Activated naive CD4-positive, alpha-beta T cell (primary cell): ENCODE data around the gene STKLD1.
"Not testable (repeated sequence)": the region's sequence is repeated elsewhere in the genome, so short reads cannot be mapped to it uniquely, and the experiment has no call there.

Source experiments
- DNase-seq, 4 experiments: peaks; one replicate each; lab custom pipeline; 2025; lab: John Stamatoyannopoulos, UW

Gene STKLD1

DNA sequence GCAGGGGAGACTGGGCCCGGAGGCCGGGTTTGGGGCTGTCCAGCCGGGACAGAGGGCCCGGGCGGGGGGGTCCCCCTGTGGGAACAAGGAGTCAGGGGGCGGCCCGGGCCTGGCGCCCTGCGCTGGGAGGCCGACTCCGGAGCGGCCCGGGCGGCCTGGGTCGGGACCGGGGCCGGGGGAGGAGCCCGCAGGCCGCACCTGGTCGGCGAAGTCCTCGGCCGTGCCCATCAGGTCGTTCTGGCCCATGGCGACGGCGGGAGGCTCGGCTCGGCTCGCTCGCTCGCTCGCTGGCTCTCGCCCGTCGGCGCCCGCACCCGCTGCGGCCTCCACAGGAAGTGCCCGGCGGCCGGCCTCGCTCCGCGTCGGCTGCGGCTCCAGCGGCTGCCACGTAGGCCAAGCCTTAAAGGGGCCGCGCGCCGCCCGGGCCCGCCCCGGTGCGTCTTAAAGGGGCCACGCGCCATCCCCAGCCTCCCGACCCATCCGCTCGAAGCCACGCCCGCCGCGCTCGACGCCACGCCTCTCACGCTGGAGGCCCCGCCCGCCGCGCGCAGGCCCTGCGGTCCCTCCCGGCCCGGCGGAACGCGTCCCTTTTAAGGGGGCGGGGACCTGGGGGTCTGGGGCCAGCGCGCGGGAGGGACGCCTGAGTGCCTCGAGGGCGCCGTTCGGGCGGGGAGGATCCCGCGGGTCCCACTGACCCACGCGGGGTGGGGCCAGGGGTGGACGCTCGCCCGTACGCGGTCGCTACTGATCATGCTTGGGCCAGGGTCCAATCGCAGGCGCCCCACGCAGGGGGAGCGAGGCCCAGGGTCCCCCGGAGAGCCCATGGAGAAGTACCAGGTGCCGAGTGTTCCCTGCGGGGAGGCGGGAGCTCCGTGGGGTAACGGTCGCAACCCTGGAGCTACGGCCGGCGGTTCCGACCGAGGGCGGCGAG lies at the start of gene STKLD1, which contains the start of gene SURF4:
Gene STKLD1 (plus strand): TSS at position 643 of the 931 bp plus-strand sequence. CDS start 108 bp downstream, at position 751.
Gene SURF4 (minus strand): TSS at position 337 of the 931 bp plus-strand sequence. CDS start 91 bp downstream, at position 246.
- DNase-seq: peak; percentile 83 to 93 (median 88)

GRCh38 chr9:133327021-133327420 lies 49.1 kb upstream of the STKLD1 start:
- not testable (repeated sequence) for DNase-seq

DNA sequence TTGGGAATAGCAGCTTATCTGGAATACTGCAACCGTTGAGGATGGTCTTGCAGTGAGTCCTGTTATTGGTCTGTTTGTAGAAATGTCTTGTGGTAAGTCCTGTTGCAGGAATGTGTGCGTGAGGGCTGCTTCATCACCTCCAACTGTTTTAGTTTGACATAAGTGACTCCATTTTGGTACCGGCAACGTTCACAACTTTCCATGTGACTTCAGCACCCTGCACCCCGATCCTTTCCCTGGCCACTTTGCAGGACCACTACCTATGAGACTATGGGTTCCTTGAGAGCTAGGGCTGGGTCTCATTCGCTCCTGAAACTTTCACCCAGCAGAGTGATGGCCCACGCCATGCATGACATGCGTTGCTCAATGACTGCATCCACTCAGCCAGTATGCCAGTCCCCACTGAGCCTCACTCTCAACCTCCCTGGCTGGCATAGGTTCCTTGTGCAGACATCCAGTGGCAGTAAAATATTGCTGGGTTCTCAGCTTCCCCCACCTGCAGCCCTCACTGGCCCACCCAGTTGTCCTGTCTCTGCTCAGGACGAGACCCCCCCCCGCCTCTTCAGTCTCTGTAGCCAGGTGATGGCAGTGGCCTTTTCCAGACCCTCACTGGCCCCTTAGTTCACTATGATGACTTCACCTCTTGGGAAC lies 48.2 kb upstream of the STKLD1 start:
- DNase-seq: no peak

DNA sequence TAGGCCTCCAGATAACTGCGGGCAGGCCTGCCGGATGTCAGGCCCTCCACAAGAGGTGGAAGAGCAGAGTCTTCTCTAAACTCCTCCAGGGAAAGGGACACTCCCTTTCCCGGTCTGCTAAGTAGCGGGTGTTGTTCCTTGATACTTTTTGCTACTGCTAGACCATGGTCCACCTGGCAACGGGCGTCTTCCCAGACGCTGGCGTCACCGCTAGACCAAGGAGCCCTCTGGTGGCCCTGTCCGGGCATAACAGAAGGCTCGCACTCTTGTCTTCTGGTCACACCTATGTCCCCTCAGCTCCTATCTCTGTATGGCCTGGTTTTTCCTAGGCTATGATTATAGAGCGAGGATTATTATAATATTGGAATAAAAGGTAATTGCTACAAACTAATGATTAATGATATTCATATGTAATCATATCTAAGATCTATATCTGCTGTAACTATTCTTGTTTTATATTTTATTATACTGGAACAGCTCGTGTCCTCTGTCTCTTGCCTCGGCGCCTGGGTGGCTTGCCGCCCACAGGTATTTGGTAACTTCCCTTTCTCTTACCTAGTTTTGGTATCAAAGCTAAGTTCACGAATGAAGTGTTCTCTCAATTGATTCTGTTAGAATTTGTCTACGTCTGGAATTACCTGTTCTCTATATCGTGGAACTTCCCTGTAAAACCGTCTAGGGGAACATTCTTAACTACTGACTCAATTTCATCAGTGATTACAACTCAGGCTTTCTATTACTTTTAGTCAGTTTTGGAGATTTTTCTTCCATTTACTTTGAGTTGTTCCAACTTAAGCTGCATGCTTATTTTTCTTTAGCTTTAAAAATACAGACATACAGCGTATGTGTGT lies 46.6 kb upstream of the STKLD1 start:
- not testable (repeated sequence) for DNase-seq

DNA sequence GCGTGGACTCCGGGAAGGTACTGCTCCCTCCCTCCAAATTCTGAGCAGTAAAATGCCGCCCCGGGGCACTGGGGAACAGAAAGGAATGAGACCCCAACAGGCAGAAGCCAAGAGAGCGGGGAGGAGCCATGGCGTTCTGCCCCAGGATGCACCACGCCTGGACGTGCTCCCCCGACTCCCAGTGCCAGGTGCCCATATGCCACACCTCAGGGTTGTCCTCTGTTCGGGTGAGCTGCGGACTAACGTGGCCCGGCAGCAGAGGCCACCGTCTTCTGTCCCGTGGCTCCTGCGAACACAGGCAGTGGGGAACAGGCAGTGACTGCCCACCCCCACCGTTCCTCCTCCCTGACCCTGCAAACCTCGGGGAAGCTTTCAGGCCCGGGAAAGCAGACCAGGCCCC lies 44.9 kb upstream of the STKLD1 start:
- no peak for DNase-seq

- DNase-seq: no peak
Observed at GRCh38 chr9:133331641-133332380, 44.4 kb upstream of the STKLD1 start.

DNA sequence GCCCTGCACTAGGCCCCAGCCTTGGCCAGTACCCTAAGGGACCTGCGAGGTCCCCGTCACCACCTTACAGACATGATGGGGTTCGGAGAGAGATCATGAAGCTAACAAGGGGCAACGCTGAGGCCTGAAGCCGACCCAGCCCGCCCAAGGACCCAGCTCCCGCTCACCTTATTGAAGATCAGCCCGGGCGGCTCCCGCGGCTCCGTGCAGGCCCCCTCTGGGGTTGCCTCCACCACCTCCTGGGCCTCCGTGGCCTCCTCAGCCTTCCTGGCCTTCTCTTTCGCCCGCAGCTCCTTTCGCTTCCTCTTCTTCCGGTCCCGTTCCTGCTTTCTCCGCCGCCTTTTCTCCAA lies 43.8 kb upstream of the STKLD1 start:
- DNase-seq: no peak

GRCh38 chr9:133333011-133333410 lies 43.2 kb upstream of the STKLD1 start:
- DNase-seq: no peak

DNA sequence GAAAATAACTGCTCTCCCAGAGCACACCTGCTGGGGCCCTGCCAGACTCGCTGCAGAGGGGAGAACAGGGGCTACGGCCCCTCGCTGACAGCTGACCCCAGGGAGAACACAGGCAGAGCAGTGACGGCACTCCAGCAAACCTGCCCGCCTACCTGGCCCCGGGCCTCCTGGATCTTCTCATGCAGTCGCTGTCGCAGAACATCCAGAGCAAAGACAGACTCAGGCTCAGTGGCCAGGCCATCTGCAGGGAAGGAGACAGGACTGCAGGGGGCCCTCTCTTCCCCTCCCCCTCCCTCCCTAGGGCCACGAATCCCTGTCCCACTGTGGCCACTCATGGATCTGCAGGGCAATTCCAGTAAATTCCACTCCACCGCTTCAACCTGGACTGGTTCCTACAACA lies 42.6 kb upstream of the STKLD1 start:
- no peak for DNase-seq

GRCh38 chr9:133334161-133334560 lies 42.0 kb upstream of the STKLD1 start:
- DNase-seq: no peak

GRCh38 chr9:133334888-133335287 lies 41.3 kb upstream of the STKLD1 start:
- DNase-seq: not testable (repeated sequence)

GRCh38 chr9:133335924-133336811 lies 40.0 kb upstream of the STKLD1 start, which contains the start of gene SURF6:
Gene SURF6 (minus strand): TSS chr9:133336188. CDS start chr9:133336132, 56 bp downstream.
- DNase-seq: peak; percentile 85 to 93 (median 90)

- no peak for DNase-seq
Observed at GRCh38 chr9:133339641-133340040, 36.5 kb upstream of the STKLD1 start.

DNA sequence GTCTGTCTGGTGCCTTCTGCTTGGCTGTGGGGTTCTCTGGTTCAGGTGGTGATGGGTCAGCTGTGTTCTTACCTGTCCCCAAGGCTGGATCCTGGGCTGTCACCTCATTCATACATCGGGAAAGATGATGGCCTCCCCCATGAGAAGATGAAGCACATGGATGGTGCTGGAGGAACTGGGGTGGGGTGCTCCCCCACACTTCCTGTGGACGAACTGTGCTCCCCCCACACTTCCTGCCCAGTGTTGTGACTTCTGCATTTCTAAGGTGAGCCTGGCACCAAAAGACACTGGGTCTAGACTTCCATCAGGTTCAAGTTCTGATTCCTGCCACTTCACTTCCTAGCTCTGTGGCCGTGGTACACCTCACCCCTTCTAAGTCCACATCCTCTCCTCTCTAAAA lies 35.9 kb upstream of the STKLD1 start:
- DNase-seq: no peak

- DNase-seq: no peak
Observed at GRCh38 chr9:133340916-133341315, 35.2 kb upstream of the STKLD1 start.

GRCh38 chr9:133341369-133342068 lies 34.6 kb upstream of the STKLD1 start:
- DNase-seq: no peak

DNA sequence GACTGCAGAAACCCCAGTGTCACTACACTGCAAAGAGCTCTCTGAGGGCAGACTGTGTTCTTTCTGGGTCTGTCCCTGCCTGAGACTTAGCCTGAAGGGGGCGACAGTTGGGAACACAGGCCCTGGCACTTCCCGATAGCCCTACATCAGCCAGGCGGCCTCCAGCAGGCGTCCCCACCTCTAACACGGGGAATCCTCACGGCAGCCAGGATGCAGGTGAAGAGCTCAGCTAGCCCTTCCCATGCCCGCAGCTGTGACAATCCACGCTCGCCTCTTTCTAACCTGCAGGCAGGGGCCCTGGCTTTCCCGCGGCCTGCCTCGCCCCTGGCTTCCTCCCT lies 34.1 kb upstream of the STKLD1 start:
- no peak for DNase-seq

GRCh38 chr9:133342570-133342969 lies 33.6 kb upstream of the STKLD1 start:
- DNase-seq: no peak

DNA sequence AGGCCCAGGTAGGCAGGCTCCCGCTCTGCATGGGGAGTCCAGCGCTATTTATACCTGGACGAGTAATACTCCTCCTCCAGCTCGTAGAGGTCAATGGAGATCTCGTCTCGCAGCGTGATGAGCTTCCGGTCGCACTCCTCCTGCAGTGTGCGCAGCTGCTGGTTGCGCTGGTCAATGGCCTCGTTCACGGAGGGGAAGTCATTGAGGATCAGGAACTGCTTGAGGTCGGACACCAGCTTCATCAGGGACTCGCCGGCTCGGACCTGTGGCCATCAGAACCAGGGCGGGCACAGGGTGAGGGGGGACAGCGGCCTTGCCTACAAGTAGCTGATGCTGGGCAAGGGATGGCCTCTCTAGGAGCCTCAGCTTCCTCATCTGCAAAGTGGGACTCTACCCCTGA lies 32.1 kb upstream of the STKLD1 start:
- DNase-seq: no peak

GRCh38 chr9:133344979-133345378 lies 31.2 kb upstream of the STKLD1 start:
- DNase-seq: no peak
